HCT116 (cell line): ENCODE data around the gene MACC1. TPM values are rescaled to one million over a fixed set of nuclear protein-coding genes. Genes with fewer than 3 reads are reported as not detected.
A peak's percentile ranks its signal among the peaks of the same experiment; 100 is the strongest.

Experiments
- ATAC-seq: fragments of 200-7000 bp; cut with Tn5 transposase; 2 replicates; pipeline ENCODE4 v1.9.1; 2020; ENCODE audit warnings: mild to moderate bottlenecking, moderate library complexity
- BruUV-seq: library from RNA; stranded (reverse); fragments of 400-500 nt; replicated peaks from 2 replicates; lab custom pipeline; 2021; lab: Mats Ljungman, UMichigan
- CTCF ChIA-PET: fragments of 300-600 bp; sonication (Branson Sonifier 250); formaldehyde crosslinking; loops from one replicate; lab custom pipeline; 2021; ENCODE audit warnings: antibody characterized with exemption; lab: Charles Lee
- POLR2A ChIA-PET: fragments of 300-600, 350-600 bp; sonication (Branson Sonifier 250); formaldehyde crosslinking; loops from one replicate; lab custom pipeline; 2021; ENCODE audit warnings: antibody characterized with exemption; lab: Charles Lee
- RAD21 ChIA-PET, 2 experiments: fragments of 300-600 bp; sonication (Branson Sonifier 250); formaldehyde crosslinking; loops; one replicate each; lab custom pipeline; 2023; ENCODE audit warnings: low total read pairs in 2 of 2; ENCODE audit not compliant: uncharacterized antibody in 2 of 2, unreplicated experiment in 2 of 2, low non-redundant PET in 1 of 2; lab: Charles Lee
- DNase-seq: peaks from one replicate; pipeline ENCODE4 v3.0.0-alpha.2; 2010; ENCODE audit warnings: low read depth, low spot score
- H2AFZ ChIP-seq: fragments of 200-600 bp; shearing (Covaris generic), sonication (generic); 2 replicates; pipeline ENCODE4 v1.6.1; 2017; ENCODE audit warnings: low read depth, mixed run types, mixed read lengths, antibody characterized with exemption, low read length; ENCODE audit not compliant: poor library complexity, severe bottlenecking
- H3K27ac ChIP-seq: 2 replicates; pipeline ENCODE4 v1.5.1; 2012; ENCODE audit warnings: low read depth, low read length
- H3K27me3 ChIP-seq: fragments of 200-600 bp; sonication (generic); 2 replicates; pipeline ENCODE4 v1.6.1; 2016; ENCODE audit warnings: mixed run types, low read length, mixed read lengths; ENCODE audit not compliant: insufficient read depth
- H3K36me3 ChIP-seq, 2 experiments: fragments of 200-500 bp in 1 of 2; fragments of 200-600 bp in 1 of 2; sonication (Bioruptor generic) in 1 of 2; sonication (generic) in 1 of 2; 2 replicates each; pipeline versions ENCODE4 v1.5.1 to v1.6.1; 2014 to 2016; ENCODE audit warnings: low read length in 2 of 2, inconsistent platforms in 1 of 2, mixed read lengths in 1 of 2, mixed run types in 1 of 2; ENCODE audit not compliant: insufficient read depth in 2 of 2, control insufficient read depth in 1 of 2
- H3K4me1 ChIP-seq, 2 experiments: fragments of 200-600 bp in 1 of 2; sonication (generic) in 1 of 2; 2 replicates each; pipeline versions ENCODE4 v1.5.1 to v1.6.1; 2012 to 2017; ENCODE audit warnings: low read length in 2 of 2, inconsistent platforms in 1 of 2, mild to moderate bottlenecking in 1 of 2, mixed read lengths in 1 of 2, mixed run types in 1 of 2, moderate library complexity in 1 of 2; ENCODE audit not compliant: insufficient read depth in 2 of 2, control insufficient read depth in 1 of 2
- H3K4me2 ChIP-seq: fragments of 200-600 bp; sonication (generic); 2 replicates; pipeline ENCODE4 v1.6.1; 2017; ENCODE audit warnings: mixed run types, low read length, mixed read lengths
- H3K4me3 ChIP-seq, 2 experiments: fragments of 200-600 bp in 1 of 2; sonication (generic) in 1 of 2; replicated peaks in 1 of 2; 2 replicates each; pipeline ENCODE4 v1.5.1; 2011 to 2016; ENCODE audit warnings: low read length in 2 of 2, control low read depth in 1 of 2, low read depth in 1 of 2, mild to moderate bottlenecking in 1 of 2, mixed read lengths in 1 of 2, mixed run types in 1 of 2
- H3K79me2 ChIP-seq: fragments of 200-600 bp; sonication (generic); 2 replicates; pipeline ENCODE4 v1.6.1; 2017; ENCODE audit warnings: mild to moderate bottlenecking, mixed run types, low read length, moderate library complexity, mixed read lengths; ENCODE audit not compliant: insufficient read depth
- H3K9ac ChIP-seq: fragments of 200-600 bp; sonication (generic); 2 replicates; pipeline ENCODE4 v1.6.1; 2016; ENCODE audit warnings: low read length, mixed read lengths
- H3K9me2 ChIP-seq: fragments of 200-600 bp; sonication (generic), shearing (Covaris generic); 2 replicates; pipeline ENCODE4 v1.6.1; 2017; ENCODE audit warnings: mixed run types, mild to moderate bottlenecking, moderate library complexity; ENCODE audit not compliant: insufficient read depth
- H3K9me3 ChIP-seq, 2 experiments: fragments of 200-500 bp in 1 of 2; fragments of 200-600 bp in 1 of 2; sonication (Bioruptor generic) in 1 of 2; sonication (generic) in 1 of 2; 2 replicates each; pipeline ENCODE4 v1.6.1; 2014 to 2017; ENCODE audit warnings: low read length in 2 of 2, mixed read lengths in 2 of 2, inconsistent platforms in 1 of 2, low read depth in 1 of 2, mild to moderate bottlenecking in 1 of 2, mixed run types in 1 of 2, moderate library complexity in 1 of 2; ENCODE audit not compliant: control insufficient read depth in 1 of 2, insufficient read depth in 1 of 2
- H4K20me1 ChIP-seq: fragments of 200-600 bp; sonication (generic), shearing (Covaris generic); 2 replicates; pipeline ENCODE4 v1.6.1; 2017; ENCODE audit warnings: mixed run types, mild to moderate bottlenecking, moderate library complexity; ENCODE audit not compliant: insufficient read depth
- CBX3 ChIP-seq: IDR thresholded peaks from 2 replicates; pipeline ENCODE4 v1.6.1; 2012; ENCODE audit warnings: low read depth
- EGR1 ChIP-seq: IDR thresholded peaks from 2 replicates; pipeline ENCODE4 v1.6.1; 2012; ENCODE audit warnings: low read depth
- EZH2phosphoT487 ChIP-seq: fragments of 200-600 bp; IDR thresholded peaks from 2 replicates; pipeline ENCODE4 v1.6.1; 2018; ENCODE audit warnings: antibody characterized with exemption, borderline replicate concordance
- JUND ChIP-seq: IDR thresholded peaks from 2 replicates; pipeline ENCODE4 v1.6.1; 2012
- SIN3A ChIP-seq: IDR thresholded peaks from 2 replicates; pipeline ENCODE4 v1.6.1; 2012; ENCODE audit warnings: low read depth
- SP1 ChIP-seq: IDR thresholded peaks from 2 replicates; pipeline ENCODE4 v1.6.1; 2012; ENCODE audit warnings: low read depth
- intact Hi-C: fragments of 100-400 bp; cut with micrococcal nuclease; formaldehyde crosslinking; loops from 2 replicates; pipeline ENCODE4 v1.10.0; 2022
- total RNA-seq: library from RNA; stranded (reverse); gene quantifications from one replicate; pipeline ENCODE4 v1.2.1, GENCODE V29; 2021; ENCODE audit not compliant: unreplicated experiment
- TF ChIP-seq, protein P1 (sequence below): IDR thresholded peaks from 2 replicates; pipeline ENCODE4 v1.6.1; 2011; ENCODE audit warnings: mild to moderate bottlenecking, low read length, moderate library complexity; ENCODE audit not compliant: insufficient replicate concordance; ENCODE audit errors: extremely low read depth
- TF ChIP-seq, protein P2 (sequence below): IDR thresholded peaks from 2 replicates; pipeline ENCODE4 v1.6.1; 2012; ENCODE audit warnings: low read depth
- TF ChIP-seq, protein P3 (sequence below): IDR thresholded peaks from 2 replicates; pipeline ENCODE4 v1.6.1; 2012

MACC1 gene
- total RNA-seq, 1 experiment from 2014 or later, result 9.8 TPM

DNA sequence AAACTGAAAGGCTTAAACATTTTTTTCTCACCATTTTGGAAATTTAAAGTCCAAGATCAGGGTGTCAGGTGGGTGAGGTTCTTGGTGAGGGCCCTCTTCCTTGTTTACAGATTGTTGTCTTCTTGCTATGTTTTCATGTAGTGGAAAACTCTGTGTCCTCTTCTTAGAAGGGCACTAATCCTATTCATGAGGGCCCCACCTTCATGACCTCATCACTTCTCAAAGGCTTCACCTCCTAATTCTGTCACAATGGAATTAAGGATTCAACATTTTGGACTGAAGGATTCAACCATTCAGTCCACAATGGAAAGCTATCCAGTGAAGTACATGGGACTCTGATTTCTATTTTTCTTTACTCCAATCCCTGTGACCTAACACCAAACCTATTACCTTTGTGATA, 27.3 kb downstream of the MACC1 start:
- no peak for ATAC-seq
- CTCF ChIA-PET, result interaction anchor here (1.6 kb wide), 1 partner anchor 9 kb away, joined by 5 read pairs; no protein-coding TSS in a partner anchor
- POLR2A ChIA-PET, result no interaction called here
- H2AFZ ChIP-seq, result no peak overlapping the region
- H3K9ac ChIP-seq, result no peak overlapping the region
- no peak overlapping the region for H3K27ac ChIP-seq
- BruUV-seq, result no TSS peak
- H4K20me1 ChIP-seq, result no peaks in the 10 kb centered on the region
- intact Hi-C loops, result no loop called here
- H3K9me2 ChIP-seq, result no peaks in the 10 kb centered on the region
- DNase-seq, result no peak
- RAD21 ChIA-PET, result no interaction called here
- no peaks in the 10 kb centered on the region for H3K4me1 ChIP-seq
- H3K79me2 ChIP-seq, result peaks cover 9% of the 10 kb centered on the region; the same call in 1 of the 2 replicates
- TF ChIP-seq, protein P1, sequence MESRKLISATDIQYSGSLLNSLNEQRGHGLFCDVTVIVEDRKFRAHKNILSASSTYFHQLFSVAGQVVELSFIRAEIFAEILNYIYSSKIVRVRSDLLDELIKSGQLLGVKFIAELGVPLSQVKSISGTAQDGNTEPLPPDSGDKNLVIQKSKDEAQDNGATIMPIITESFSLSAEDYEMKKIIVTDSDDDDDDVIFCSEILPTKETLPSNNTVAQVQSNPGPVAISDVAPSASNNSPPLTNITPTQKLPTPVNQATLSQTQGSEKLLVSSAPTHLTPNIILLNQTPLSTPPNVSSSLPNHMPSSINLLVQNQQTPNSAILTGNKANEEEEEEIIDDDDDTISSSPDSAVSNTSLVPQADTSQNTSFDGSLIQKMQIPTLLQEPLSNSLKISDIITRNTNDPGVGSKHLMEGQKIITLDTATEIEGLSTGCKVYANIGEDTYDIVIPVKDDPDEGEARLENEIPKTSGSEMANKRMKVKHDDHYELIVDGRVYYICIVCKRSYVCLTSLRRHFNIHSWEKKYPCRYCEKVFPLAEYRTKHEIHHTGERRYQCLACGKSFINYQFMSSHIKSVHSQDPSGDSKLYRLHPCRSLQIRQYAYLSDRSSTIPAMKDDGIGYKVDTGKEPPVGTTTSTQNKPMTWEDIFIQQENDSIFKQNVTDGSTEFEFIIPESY, result no peak
- TF ChIP-seq CBX3, result 0 out of 2 replicates have a peak, but pooled peaks have one; percentile 15
- H3K4me3 ChIP-seq, result no peak overlapping the region
- H3K27me3 ChIP-seq, result no peaks in the 10 kb centered on the region
- no peaks in the 10 kb centered on the region; a peak in 1 of 4 replicates for H3K36me3 ChIP-seq
- H3K9me3 ChIP-seq, result peaks cover 0 to 7% of the 10 kb centered on the region in 2 experiments; a peak in 1 of 4 replicates
- H3K4me2 ChIP-seq, result no peak overlapping the region

DNA sequence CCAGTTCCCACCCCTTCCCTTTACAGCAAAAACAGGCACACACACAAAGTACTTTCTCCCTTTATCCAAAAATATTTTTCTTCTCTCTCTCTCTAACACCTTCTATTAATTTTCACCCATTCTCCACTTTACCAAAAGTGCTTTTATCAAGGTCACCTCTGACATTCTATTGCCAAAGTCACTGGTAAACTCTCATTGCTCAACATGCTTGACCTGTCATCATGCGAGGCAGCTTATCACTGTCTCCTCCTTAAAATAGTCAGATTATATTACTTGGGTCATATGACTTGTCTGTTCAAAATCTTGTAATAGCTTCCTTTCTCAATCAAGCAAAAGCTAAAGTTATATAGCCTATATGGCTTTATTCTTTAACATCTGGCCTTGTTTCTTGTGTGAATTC, 28.6 kb downstream of the MACC1 start:
- intact Hi-C loops, result no loop called here
- H3K4me1 ChIP-seq, result no peaks in the 10 kb centered on the region
- H3K27me3 ChIP-seq, result no peaks in the 10 kb centered on the region
- H3K4me2 ChIP-seq, result no peak overlapping the region
- no peaks in the 10 kb centered on the region for H3K9me2 ChIP-seq
- no TSS peak for BruUV-seq
- RAD21 ChIA-PET, result no interaction called here
- peaks cover 9% of the 10 kb centered on the region; the same call in 1 of the 2 replicates for H3K79me2 ChIP-seq
- H2AFZ ChIP-seq, result no peak overlapping the region
- POLR2A ChIA-PET, result no interaction called here
- H3K9me3 ChIP-seq, result peaks cover 0 to 7% of the 10 kb centered on the region in 2 experiments; a peak in 1 of 4 replicates
- DNase-seq, result no peak
- no peaks in the 10 kb centered on the region for H4K20me1 ChIP-seq
- H3K4me3 ChIP-seq, result no peak overlapping the region
- H3K36me3 ChIP-seq, result no peaks in the 10 kb centered on the region; a peak in 1 of 4 replicates
- H3K9ac ChIP-seq, result no peak overlapping the region
- no peak overlapping the region for H3K27ac ChIP-seq
- no peak for ATAC-seq
- CTCF ChIA-PET, result interaction anchor here (0.5 kb wide), 1 partner anchor 206 kb away, joined by 3 read pairs; no protein-coding TSS in a partner anchor
- TF ChIP-seq, protein P1, result no peak
- TF ChIP-seq EGR1 (no peak), CBX3 (no peak), SIN3A (no peak), JUND (no peak), EZH2phosphoT487 (no peak), SP1 (no peak)
- TF ChIP-seq, protein P2, sequence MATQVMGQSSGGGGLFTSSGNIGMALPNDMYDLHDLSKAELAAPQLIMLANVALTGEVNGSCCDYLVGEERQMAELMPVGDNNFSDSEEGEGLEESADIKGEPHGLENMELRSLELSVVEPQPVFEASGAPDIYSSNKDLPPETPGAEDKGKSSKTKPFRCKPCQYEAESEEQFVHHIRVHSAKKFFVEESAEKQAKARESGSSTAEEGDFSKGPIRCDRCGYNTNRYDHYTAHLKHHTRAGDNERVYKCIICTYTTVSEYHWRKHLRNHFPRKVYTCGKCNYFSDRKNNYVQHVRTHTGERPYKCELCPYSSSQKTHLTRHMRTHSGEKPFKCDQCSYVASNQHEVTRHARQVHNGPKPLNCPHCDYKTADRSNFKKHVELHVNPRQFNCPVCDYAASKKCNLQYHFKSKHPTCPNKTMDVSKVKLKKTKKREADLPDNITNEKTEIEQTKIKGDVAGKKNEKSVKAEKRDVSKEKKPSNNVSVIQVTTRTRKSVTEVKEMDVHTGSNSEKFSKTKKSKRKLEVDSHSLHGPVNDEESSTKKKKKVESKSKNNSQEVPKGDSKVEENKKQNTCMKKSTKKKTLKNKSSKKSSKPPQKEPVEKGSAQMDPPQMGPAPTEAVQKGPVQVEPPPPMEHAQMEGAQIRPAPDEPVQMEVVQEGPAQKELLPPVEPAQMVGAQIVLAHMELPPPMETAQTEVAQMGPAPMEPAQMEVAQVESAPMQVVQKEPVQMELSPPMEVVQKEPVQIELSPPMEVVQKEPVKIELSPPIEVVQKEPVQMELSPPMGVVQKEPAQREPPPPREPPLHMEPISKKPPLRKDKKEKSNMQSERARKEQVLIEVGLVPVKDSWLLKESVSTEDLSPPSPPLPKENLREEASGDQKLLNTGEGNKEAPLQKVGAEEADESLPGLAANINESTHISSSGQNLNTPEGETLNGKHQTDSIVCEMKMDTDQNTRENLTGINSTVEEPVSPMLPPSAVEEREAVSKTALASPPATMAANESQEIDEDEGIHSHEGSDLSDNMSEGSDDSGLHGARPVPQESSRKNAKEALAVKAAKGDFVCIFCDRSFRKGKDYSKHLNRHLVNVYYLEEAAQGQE, result no peak
- TF ChIP-seq, protein P3, sequence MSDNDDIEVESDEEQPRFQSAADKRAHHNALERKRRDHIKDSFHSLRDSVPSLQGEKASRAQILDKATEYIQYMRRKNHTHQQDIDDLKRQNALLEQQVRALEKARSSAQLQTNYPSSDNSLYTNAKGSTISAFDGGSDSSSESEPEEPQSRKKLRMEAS, result no peak
